ENCODE results near the gene MORN3. TPM values are rescaled to one million over a fixed set of nuclear protein-coding genes. Genes with fewer than 3 reads are reported as not detected.

Gene MORN3
- total RNA-seq, 1 experiment from 2014 or later = 0.34 TPM

DNA sequence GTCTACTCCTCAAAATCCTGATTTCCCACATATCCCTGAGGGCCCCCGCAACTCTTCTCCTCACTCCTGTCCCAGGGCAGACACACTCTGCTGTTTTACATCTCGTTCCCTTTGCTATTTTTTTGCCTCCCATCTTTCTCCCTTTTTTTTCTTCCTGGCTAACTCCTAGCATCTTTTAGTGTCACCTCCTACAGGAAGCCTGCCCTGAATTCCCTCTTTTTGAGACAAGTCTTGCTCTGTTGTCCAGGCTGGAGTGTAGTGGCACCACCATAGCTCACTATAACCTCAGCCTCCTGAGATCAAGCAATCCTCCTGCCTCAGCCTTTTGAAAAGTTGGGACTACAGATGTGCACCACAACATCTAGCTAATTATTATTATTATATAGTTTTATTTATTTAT lies 13.3 kb downstream of the MORN3 start:
- Histone ChIP-seq H3K9ac (ENCODE audit: low read length) (no peak overlapping the region), H3K27ac (ENCODE audit: low read depth, low read length) (no peak overlapping the region), H4K20me1 (ENCODE audit: insufficient read depth) (no peaks in the 10 kb centered on the region), H3K27me3 (ENCODE audit: insufficient read depth, low read length) (no peaks in the 10 kb centered on the region), H3K9me2 (ENCODE audit: insufficient read depth) (no peaks in the 10 kb centered on the region), H3K9me3 (ENCODE audit: control insufficient read depth in 1 of 2, insufficient read depth in 1 of 2, low read depth in 1 of 2, low read length in 2 of 2) (no peaks in the 10 kb centered on the region), H3K36me3 (ENCODE audit: control insufficient read depth in 1 of 2, insufficient read depth in 2 of 2, low read length in 2 of 2) (no peaks in the 10 kb centered on the region), H3K4me2 (ENCODE audit: low read length) (no peak overlapping the region), H2AFZ (ENCODE audit: low read depth, low read length, poor library complexity, severe bottlenecking) (no peak overlapping the region), H3K79me2 (ENCODE audit: insufficient read depth, low read length) (no peaks in the 10 kb centered on the region), H3K4me3 (replicated peaks in 1 of 2; ENCODE audit: low read depth in 1 of 2, low read length in 2 of 2) (no peak overlapping the region), H3K4me1 (ENCODE audit: control insufficient read depth in 1 of 2, insufficient read depth in 2 of 2, low read length in 2 of 2) (peaks cover 0 to 12% of the 10 kb centered on the region in 2 experiments; a peak in 2 of 4 replicates)
- intact Hi-C loops (cut with micrococcal nuclease) = no loop called here
- BruUV-seq (replicated peaks) = no TSS peak
- DNase-seq (ENCODE audit: low read depth, low spot score) = no peak
- ChIA-PET RAD21 (ENCODE audit: low non-redundant PET in 1 of 2, low total read pairs in 2 of 2, uncharacterized antibody in 2 of 2, unreplicated experiment in 2 of 2) (no interaction called here), POLR2A (no interaction called here), CTCF (no interaction called here)
- ATAC-seq = no peak
- TF ChIP-seq FOSL1 (IDR thresholded peaks at IDR 0.05; ENCODE audit: low read depth) (no peak), TCF7L2 (IDR thresholded peaks at IDR 0.05; ENCODE audit: borderline replicate concordance, extremely low read depth, insufficient read depth, insufficient read length) (no peak), POLR2AphosphoS5 (IDR thresholded peaks at IDR 0.05; ENCODE audit: low read depth, low read length) (no peak)

DNA sequence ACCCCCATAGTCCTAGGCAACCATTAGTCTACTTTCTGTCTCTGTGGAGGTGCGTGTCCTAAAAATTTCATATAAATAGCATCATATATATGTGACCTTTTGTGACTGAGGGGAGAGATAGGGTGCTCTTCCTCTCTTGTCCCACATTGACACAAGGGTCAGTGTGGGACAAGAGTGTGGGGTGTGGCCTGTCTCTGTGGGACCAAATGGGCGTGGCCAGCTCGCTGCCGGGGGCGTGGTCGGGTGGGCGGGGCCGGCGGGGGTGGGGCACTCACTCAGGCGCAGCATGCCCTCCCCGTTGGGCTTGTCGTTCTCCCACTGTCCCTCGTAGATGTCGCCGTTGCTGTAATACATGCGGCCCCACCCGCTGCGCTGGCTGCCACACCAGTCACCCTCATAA lies 15.5 kb downstream of the MORN3 start:
- no peak for TF ChIP-seq ZBTB33 (IDR thresholded peaks at IDR 0.05; ENCODE audit: extremely low read depth, insufficient replicate concordance, low read length)
- TF ChIP-seq FOSL1 (IDR thresholded peaks at IDR 0.05; ENCODE audit: low read depth) = no peak
- TF ChIP-seq POLR2A (IDR thresholded peaks at IDR 0.05; ENCODE audit: borderline replicate concordance, extremely low read depth, insufficient read depth, insufficient read length) = no peak
- no peak for TF ChIP-seq JUND (IDR thresholded peaks at IDR 0.05)
- TF ChIP-seq ELF1 (IDR thresholded peaks at IDR 0.05; ENCODE audit: borderline replicate concordance, low read depth) = no peak
- TF ChIP-seq RAD21 (IDR thresholded peaks at IDR 0.05; ENCODE audit: low read depth) = no peak
- no peak for TF ChIP-seq ZNF274 (IDR thresholded peaks at IDR 0.05; ENCODE audit: low read depth, low read length)
- no peak for TF ChIP-seq EZH2 (IDR thresholded peaks at IDR 0.05)
- no peak for TF ChIP-seq SP1 (IDR thresholded peaks at IDR 0.05; ENCODE audit: low read depth)
- no peak for TF ChIP-seq YY1 (IDR thresholded peaks at IDR 0.05; ENCODE audit: extremely low read depth, insufficient replicate concordance, low read depth, low read length)
- POLR2A ChIA-PET = interaction anchor here (0.7 to 1.5 kb wide), 3 partner anchors 10 to 27 kb away, joined by 3 to 4 read pairs (median 3); partner anchors contain the start of gene ORAI1

More for the DNA sequence above, 15.5 kb downstream of the MORN3 start:
- Histone ChIP-seq H4K20me1 (ENCODE audit: insufficient read depth) (no peaks in the 10 kb centered on the region), H3K27ac (ENCODE audit: low read depth, low read length) (no peak overlapping the region), H3K4me1 (ENCODE audit: control insufficient read depth in 1 of 2, insufficient read depth in 2 of 2, low read length in 2 of 2) (peaks cover 0 to 17% of the 10 kb centered on the region in 2 experiments; a peak in 2 of 4 replicates), H2AFZ (ENCODE audit: low read depth, low read length, poor library complexity, severe bottlenecking) (no peak overlapping the region), H3K79me2 (ENCODE audit: insufficient read depth, low read length) (no peaks in the 10 kb centered on the region), H3K36me3 (ENCODE audit: control insufficient read depth in 1 of 2, insufficient read depth in 2 of 2, low read length in 2 of 2) (no peaks in the 10 kb centered on the region; a peak in 1 of 4 replicates), H3K4me3 (replicated peaks in 1 of 2; ENCODE audit: low read depth in 1 of 2, low read length in 2 of 2) (no peak overlapping the region), H3K4me2 (ENCODE audit: low read length) (no peak overlapping the region), H3K9ac (ENCODE audit: low read length) (no peak overlapping the region), H3K9me3 (ENCODE audit: control insufficient read depth in 1 of 2, insufficient read depth in 1 of 2, low read depth in 1 of 2, low read length in 2 of 2) (no peaks in the 10 kb centered on the region), H3K9me2 (ENCODE audit: insufficient read depth) (no peaks in the 10 kb centered on the region), H3K27me3 (ENCODE audit: insufficient read depth, low read length) (no peaks in the 10 kb centered on the region)
- intact Hi-C loops (cut with micrococcal nuclease) = no loop called here
- RAD21 ChIA-PET (ENCODE audit: low non-redundant PET in 1 of 2, low total read pairs in 2 of 2, uncharacterized antibody in 2 of 2, unreplicated experiment in 2 of 2) = no interaction called here
- DNase-seq (ENCODE audit: low read depth, low spot score) = no peak
- CTCF ChIA-PET = interaction anchor here (0.6 to 1.3 kb wide), 2 partner anchors 10 to 21 kb away, joined by 3 read pairs; no protein-coding TSS in a partner anchor
- BruUV-seq (replicated peaks) = no TSS peak
- ATAC-seq = peak; percentile 60
